Hepatocyte (in vitro differentiated cells): ENCODE measurements around the gene LYSET. TPM values are rescaled to one million over a fixed set of nuclear protein-coding genes. Genes with fewer than 3 reads are reported as not detected.

Experiments used
- DNase-seq: peaks from one replicate; pipeline ENCODE4 v3.0.0-alpha.2; 2016; ENCODE audit warnings: low spot score
- H2AFZ ChIP-seq: fragments of 200-600 bp; sonication (generic); 2 replicates; pipeline ENCODE4 v1.6.0; 2016; ENCODE audit warnings: antibody characterized with exemption, mild to moderate bottlenecking
- H3K27ac ChIP-seq: fragments of 200-600 bp; sonication (generic); 2 replicates; pipeline ENCODE4 v1.5.1; 2016; ENCODE audit warnings: mild to moderate bottlenecking
- H3K27me3 ChIP-seq: fragments of 200-600 bp; sonication (generic); 2 replicates; pipeline ENCODE4 v1.6.1; 2016
- H3K36me3 ChIP-seq: fragments of 200-600 bp; sonication (generic); replicated peaks from 2 replicates; pipeline ENCODE4 v1.5.1; 2016; ENCODE audit warnings: low read depth; ENCODE audit not compliant: insufficient read depth
- H3K4me1 ChIP-seq: fragments of 200-600 bp; sonication (generic); 2 replicates; pipeline ENCODE4 v1.5.1; 2016; ENCODE audit warnings: mild to moderate bottlenecking, moderate library complexity; ENCODE audit not compliant: insufficient read depth
- H3K4me2 ChIP-seq: fragments of 200-600 bp; sonication (generic); 2 replicates; pipeline ENCODE4 v1.6.0; 2016
- H3K4me3 ChIP-seq: fragments of 200-600 bp; sonication (generic); 2 replicates; pipeline ENCODE4 v1.5.1; 2016; ENCODE audit warnings: mild to moderate bottlenecking
- H3K79me2 ChIP-seq: fragments of 200-600 bp; sonication (generic); 2 replicates; pipeline ENCODE4 v1.6.0; 2017; ENCODE audit warnings: mild to moderate bottlenecking
- H3K9me2 ChIP-seq: fragments of 200-600 bp; sonication (generic); replicated peaks from 2 replicates; pipeline ENCODE4 v1.6.0; 2017; ENCODE audit warnings: mild to moderate bottlenecking; ENCODE audit not compliant: insufficient read depth
- H3K9me3 ChIP-seq: fragments of 200-600 bp; sonication (generic); 2 replicates; pipeline ENCODE4 v1.5.1; 2016; ENCODE audit warnings: low read depth, mild to moderate bottlenecking
- H4K20me1 ChIP-seq: fragments of 200-600 bp; sonication (generic); 2 replicates; pipeline ENCODE4 v1.6.0; 2016; ENCODE audit warnings: mild to moderate bottlenecking; ENCODE audit not compliant: insufficient read depth, poor library complexity, severe bottlenecking
- CTCF ChIP-seq: fragments of 200-600 bp; sonication (generic); IDR thresholded peaks from 2 replicates; pipeline ENCODE4 v1.5.1; 2016; ENCODE audit warnings: antibody characterized with exemption, mild to moderate bottlenecking; ENCODE audit not compliant: poor library complexity
- EZH2 ChIP-seq: fragments of 200-600 bp; sonication (generic); IDR thresholded peaks from 2 replicates; pipeline ENCODE4 v1.6.1; 2016; ENCODE audit warnings: antibody characterized with exemption, mild to moderate bottlenecking, borderline replicate concordance
- EZH2phosphoT487 ChIP-seq: fragments of 200-600 bp; sonication (generic); IDR thresholded peaks from one replicate; pipeline ENCODE4 v1.6.1; 2018; ENCODE audit warnings: antibody characterized with exemption, mild to moderate bottlenecking, low read depth, moderate library complexity; ENCODE audit not compliant: unreplicated experiment, severe bottlenecking
- WGBS: methylation state at CpG from one replicate; pipeline ENCODE4 v1.1.6; 2016; ENCODE audit warnings: low lambda C conversion rate; ENCODE audit errors: missing lambda C conversion rate; 5-methylcytosine and 5-hydroxymethylcytosine counted together
- polyA plus RNA-seq: library from polyadenylated mRNA; unstranded; fragments of >200 nt; fragmentation: Nextera tagmentation; extraction: Ambion mirVana; gene quantifications from 2 replicates; pipeline ENCODE4 v1.2.1, GENCODE V29; 2016
- total RNA-seq: library from RNA; depleted of rRNA; stranded (reverse); fragments of >200 nt; gene quantifications from 2 replicates; pipeline ENCODE4 v1.2.3, GENCODE V29; 2014

Gene LYSET
- total and polyA plus RNA-seq, 2 experiments from 2014 or later, result 17.8 to 53.0 TPM

GRCh38 chr14:93228550-93228949, 43.4 kb downstream of the LYSET start:
- Histone ChIP-seq H3K9me3 (no peaks in the 10 kb centered on the region), H3K4me3 (no peak overlapping the region), H3K27ac (no peak overlapping the region), H3K36me3 (no peaks in the 10 kb centered on the region), H3K4me1 (no peaks in the 10 kb centered on the region), H2AFZ (no peak overlapping the region), H3K9me2 (no peaks in the 10 kb centered on the region), H3K79me2 (no peaks in the 10 kb centered on the region), H4K20me1 (no peaks in the 10 kb centered on the region), H3K27me3 (no peaks in the 10 kb centered on the region), H3K4me2 (no peak overlapping the region)
- DNase-seq, result no peak
- WGBS, result 95% methylated on average over 8 of the region's 8 CpGs
- TF ChIP-seq EZH2phosphoT487 (no peak), EZH2 (no peak), CTCF (no peak)

GRCh38 chr14:93230539-93230938, 45.4 kb downstream of the LYSET start:
- Histone ChIP-seq H3K4me3 (no peak overlapping the region), H3K27ac (no peak overlapping the region), H3K9me3 (no peaks in the 10 kb centered on the region), H3K79me2 (no peaks in the 10 kb centered on the region), H3K9me2 (no peaks in the 10 kb centered on the region), H3K4me1 (no peaks in the 10 kb centered on the region), H4K20me1 (no peaks in the 10 kb centered on the region), H3K4me2 (no peak overlapping the region), H3K36me3 (no peaks in the 10 kb centered on the region), H2AFZ (no peak overlapping the region), H3K27me3 (no peaks in the 10 kb centered on the region)
- TF ChIP-seq EZH2, result no peak
- TF ChIP-seq EZH2phosphoT487, result no peak
- no peak for TF ChIP-seq CTCF
- WGBS, result 96% methylated on average over 16 of the region's 16 CpGs
- no peak for DNase-seq

- Histone ChIP-seq H3K9me2 (no peaks in the 10 kb centered on the region), H3K9me3 (no peaks in the 10 kb centered on the region), H4K20me1 (no peaks in the 10 kb centered on the region), H3K4me1 (no peaks in the 10 kb centered on the region), H3K27ac (no peak overlapping the region), H3K79me2 (no peaks in the 10 kb centered on the region), H3K4me3 (no peak overlapping the region), H3K36me3 (no peaks in the 10 kb centered on the region), H2AFZ (no peak overlapping the region), H3K27me3 (no peaks in the 10 kb centered on the region), H3K4me2 (no peak overlapping the region)
- DNase-seq, result no peak
- TF ChIP-seq EZH2phosphoT487 (no peak), EZH2 (no peak), CTCF (no peak)
- 92% methylated on average over 33 of the region's 39 CpGs for WGBS
These were observed 46.2 kb downstream of the LYSET start for GRCh38 chr14:93231129-93231979.
